Measurements from ENCODE around the gene TACSTD2. TPM values are rescaled to one million over a fixed set of nuclear protein-coding genes. Genes with fewer than 3 reads are reported as not detected.

Gene TACSTD2
- total RNA-seq, 1 experiment from 2014 or later = 1.2 TPM

GRCh38 chr1:58529284-58529683 lies 47.8 kb downstream of the TACSTD2 start:
- H2AK5ac ChIP-seq (ENCODE audit: insufficient read length, low read length) = no peak overlapping the region
- no peak overlapping the region for H2BK5ac ChIP-seq (ENCODE audit: insufficient read length, low read length)
- H3K4me1 ChIP-seq (ENCODE audit: insufficient read depth, low read length) = no peaks in the 10 kb centered on the region
- no peak overlapping the region for H3K18ac ChIP-seq (ENCODE audit: insufficient read length, low read depth, low read length)
- no peaks in the 10 kb centered on the region for H4K20me1 ChIP-seq (ENCODE audit: control insufficient read depth, insufficient read depth, insufficient read length)
- H2BK120ac ChIP-seq (ENCODE audit: low read depth, low read length, poor library complexity, severe bottlenecking) = no peak overlapping the region
- no peaks in the 10 kb centered on the region for H3K79me1 ChIP-seq (ENCODE audit: insufficient read depth, low read depth, low read length, poor library complexity, severe bottlenecking)
- H3K27me3 ChIP-seq (ENCODE audit: insufficient read depth, low read length) = no peaks in the 10 kb centered on the region
- no peak for DNase-seq
- no peaks in the 10 kb centered on the region for H3K79me2 ChIP-seq (ENCODE audit: insufficient read depth, low read length)
- no peak overlapping the region for H4K91ac ChIP-seq (ENCODE audit: insufficient read length, low read depth, low read length)
- no peaks in the 10 kb centered on the region for H3K4me1 Mint-ChIP-seq
- WGBS (ENCODE audit: extremely low coverage, insufficient read length, low lambda C conversion rate) = no CpG with 5 or more reads among the region's 1 CpG
- H2BK15ac ChIP-seq (ENCODE audit: low read depth, low read length) = no peak overlapping the region
- no peak overlapping the region for H3K23ac ChIP-seq (ENCODE audit: insufficient read length, low read depth, low read length)
- H2BK20ac ChIP-seq (ENCODE audit: low read depth, low read length, poor library complexity, severe bottlenecking) = no peak overlapping the region
- H4K8ac ChIP-seq (replicated peaks; ENCODE audit: insufficient read length, low read depth, low read length) = no peak overlapping the region
- no peak overlapping the region for H2BK12ac ChIP-seq (ENCODE audit: insufficient read length, low read depth, low read length)
- no peaks in the 10 kb centered on the region for H3K9me3 ChIP-seq (ENCODE audit: control insufficient read depth, low read depth, low read length)
- no peak overlapping the region for H3K4ac ChIP-seq (ENCODE audit: low read depth, low read length)
- H3K27ac Mint-ChIP-seq = no peak overlapping the region
- H3K4me2 ChIP-seq (ENCODE audit: insufficient read depth, insufficient read length, low read length) = no peak overlapping the region
- H4K5ac ChIP-seq (ENCODE audit: insufficient read length, low read depth, low read length) = no peak overlapping the region
- no peak overlapping the region for H3K4me3 Mint-ChIP-seq
- H3K36me3 Mint-ChIP-seq (ENCODE audit: insufficient read depth in 1 of 3, low read depth in 3 of 3) = no peaks in the 10 kb centered on the region
- H2AFZ ChIP-seq (ENCODE audit: low read length) = no peak overlapping the region
- H3K9ac ChIP-seq (ENCODE audit: extremely low read depth, insufficient read length, low read length) = no peak overlapping the region
- no peak overlapping the region for H3K27ac ChIP-seq (ENCODE audit: insufficient read length, low read depth, low read length)
- no peaks in the 10 kb centered on the region for H3K27me3 Mint-ChIP-seq (ENCODE audit: low read depth)
- no peaks in the 10 kb centered on the region for H3K9me3 Mint-ChIP-seq
- H3K23me2 ChIP-seq (ENCODE audit: insufficient read length, low read depth, low read length, poor library complexity, severe bottlenecking) = no peaks in the 10 kb centered on the region
- no peak overlapping the region for H3K56ac ChIP-seq (ENCODE audit: insufficient read length, low read depth, low read length)
- TF ChIP-seq CTCF (conservative IDR thresholded peaks at IDR 0.05) = no peak
- no peak overlapping the region for H3T11ph ChIP-seq (ENCODE audit: low read length)
- no peak overlapping the region for H3K14ac ChIP-seq (ENCODE audit: insufficient read depth, low read length)
